Upper lobe of right lung (tissue), 1 donor: ENCODE results near the gene CDC5L. TPM values are rescaled to one million over a fixed set of nuclear protein-coding genes. Genes with fewer than 3 reads are reported as not detected.

Source experiments
- ATAC-seq: fragments of 200-7000 bp; cut with Tn5 transposase; one replicate; pipeline ENCODE4 v1.9.1; 2020; ENCODE audit warnings: mild to moderate bottlenecking, moderate library complexity
- DNase-seq: peaks from one replicate; pipeline ENCODE4 v3.0.0-alpha.2; 2020
- H3K27ac ChIP-seq: fragments of 200-600 bp; one replicate; pipeline ENCODE4 v1.8.0; 2022
- H3K27me3 ChIP-seq: fragments of 200-600 bp; one replicate; pipeline ENCODE4 v1.8.0; 2022; ENCODE audit warnings: mild to moderate bottlenecking
- H3K36me3 ChIP-seq: fragments of 200-600 bp; one replicate; pipeline ENCODE4 v1.8.0; 2022
- H3K4me1 ChIP-seq: fragments of 200-600 bp; one replicate; pipeline ENCODE4 v1.8.0; 2022
- H3K4me3 ChIP-seq: fragments of 200-600 bp; one replicate; pipeline ENCODE4 v1.8.0; 2022; ENCODE audit warnings: mild to moderate bottlenecking
- H3K9me3 ChIP-seq: fragments of 200-600 bp; one replicate; pipeline ENCODE4 v1.8.0; 2022
- intact Hi-C: fragments of 100-400 bp; cut with DNase I; formaldehyde crosslinking; loops from one replicate; pipeline ENCODE4 v1.11.0; 2022
- microRNA-seq: library from miRNA; unstranded; fragments of <30 nt; microRNA quantifications from one replicate; pipeline ENCODE4 v1.2.0, GENCODE V29; 2020; ENCODE audit warnings: borderline microRNAs expressed
- total RNA-seq: library from RNA; stranded (reverse); fragmentation: NEBNext Ultra II Directional; extraction: Animal tissue kit (Norgen Biotek cat#: 25700); gene quantifications from one replicate; pipeline ENCODE4 v1.2.1, GENCODE V29; 2021
- TF ChIP-seq, protein P1 (sequence below): fragments of 200-600 bp; IDR thresholded peaks from one replicate; pipeline ENCODE4 v1.8.0; 2022; ENCODE audit warnings: antibody characterized with exemption
- donor health status: DM: no; HTN: yes; CAD: no; lungs with severe emphysema.

CDC5L gene
- total RNA-seq, 1 donor from 2014 or later = 17.8 TPM

- Histone ChIP-seq H3K36me3 (no peaks in the 10 kb centered on the region), H3K4me3 (no peak overlapping the region), H3K4me1 (no peaks in the 10 kb centered on the region), H3K27me3 (no peaks in the 10 kb centered on the region), H3K27ac (no peak overlapping the region), H3K9me3 (no peaks in the 10 kb centered on the region)
- ATAC-seq = no peak
- TF ChIP-seq, protein P1, sequence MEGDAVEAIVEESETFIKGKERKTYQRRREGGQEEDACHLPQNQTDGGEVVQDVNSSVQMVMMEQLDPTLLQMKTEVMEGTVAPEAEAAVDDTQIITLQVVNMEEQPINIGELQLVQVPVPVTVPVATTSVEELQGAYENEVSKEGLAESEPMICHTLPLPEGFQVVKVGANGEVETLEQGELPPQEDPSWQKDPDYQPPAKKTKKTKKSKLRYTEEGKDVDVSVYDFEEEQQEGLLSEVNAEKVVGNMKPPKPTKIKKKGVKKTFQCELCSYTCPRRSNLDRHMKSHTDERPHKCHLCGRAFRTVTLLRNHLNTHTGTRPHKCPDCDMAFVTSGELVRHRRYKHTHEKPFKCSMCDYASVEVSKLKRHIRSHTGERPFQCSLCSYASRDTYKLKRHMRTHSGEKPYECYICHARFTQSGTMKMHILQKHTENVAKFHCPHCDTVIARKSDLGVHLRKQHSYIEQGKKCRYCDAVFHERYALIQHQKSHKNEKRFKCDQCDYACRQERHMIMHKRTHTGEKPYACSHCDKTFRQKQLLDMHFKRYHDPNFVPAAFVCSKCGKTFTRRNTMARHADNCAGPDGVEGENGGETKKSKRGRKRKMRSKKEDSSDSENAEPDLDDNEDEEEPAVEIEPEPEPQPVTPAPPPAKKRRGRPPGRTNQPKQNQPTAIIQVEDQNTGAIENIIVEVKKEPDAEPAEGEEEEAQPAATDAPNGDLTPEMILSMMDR = no peak
- intact Hi-C loops = no loop called here
- DNase-seq = no peak
Measured at GRCh38 chr6:44497807-44498206, 110.3 kb downstream of the CDC5L start.

- no peaks in the 10 kb centered on the region for H3K9me3 ChIP-seq
- no peak for ATAC-seq
- H3K27me3 ChIP-seq = no peaks in the 10 kb centered on the region
- TF ChIP-seq, protein P1 = no peak
- no peaks in the 10 kb centered on the region for H3K36me3 ChIP-seq
- DNase-seq = no peak
- H3K4me3 ChIP-seq = no peak overlapping the region
- intact Hi-C loops = no loop called here
- no peaks in the 10 kb centered on the region for H3K4me1 ChIP-seq
- H3K27ac ChIP-seq = no peak overlapping the region
Measured at GRCh38 chr6:44498436-44498835, 110.9 kb downstream of the CDC5L start.

DNA sequence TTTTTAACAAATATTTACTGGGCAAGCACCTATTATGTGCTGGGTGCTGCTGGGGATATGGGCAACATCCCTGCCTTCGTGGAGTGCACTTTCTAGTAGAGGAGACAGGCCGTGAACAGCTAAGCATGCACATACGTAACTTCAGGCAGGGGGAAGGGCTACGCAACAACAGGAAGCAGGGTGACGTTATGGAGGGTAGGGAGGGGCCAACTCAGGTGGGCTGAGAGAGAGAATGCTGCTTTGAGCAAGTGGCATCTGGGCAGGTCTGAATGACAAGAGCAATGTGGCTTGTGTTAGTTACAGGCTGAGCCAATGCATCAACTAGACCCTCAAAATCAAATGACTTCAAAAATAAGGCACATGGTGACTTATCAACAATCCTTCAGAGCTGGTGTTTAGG, 112.1 kb downstream of the CDC5L start:
- no peak for DNase-seq
- ATAC-seq = no peak
- Histone ChIP-seq H3K27ac (no peak overlapping the region), H3K9me3 (no peaks in the 10 kb centered on the region), H3K4me1 (no peaks in the 10 kb centered on the region), H3K27me3 (no peaks in the 10 kb centered on the region), H3K36me3 (no peaks in the 10 kb centered on the region), H3K4me3 (no peak overlapping the region)
- TF ChIP-seq, protein P1 = no peak
- intact Hi-C loops = no loop called here

Small RNAs within 50 kb of the gene (microRNA-seq; reads per million reads assigned to microRNA genes)
- not detected for gene MIR4642

Other genes starting within 250 kb of the CDC5L start
- gene CAPN11, start 228.9 kb upstream of the CDC5L start, total RNA-seq = 1.6 TPM
- 0.52 TPM for gene MYMX, start 170.8 kb upstream of the CDC5L start, total RNA-seq
- gene SLC29A1, start 164.1 kb upstream of the CDC5L start, total RNA-seq = 59.8 TPM
- 660 TPM for gene HSP90AB1, start 140.6 kb upstream of the CDC5L start, total RNA-seq
- gene SLC35B2, start 130.2 kb upstream of the CDC5L start, total RNA-seq = 32.3 TPM
- 7.1 TPM for gene NFKBIE, start 122.2 kb upstream of the CDC5L start, total RNA-seq
- not detected for gene TMEM151B, start 117.3 kb upstream of the CDC5L start, total RNA-seq
- gene AARS2, start 74.4 kb upstream of the CDC5L start, total RNA-seq = 11.8 TPM
- not detected for gene SPATS1, start 45.1 kb upstream of the CDC5L start, total RNA-seq